Measurements from ENCODE around the gene CTTN. TPM values are rescaled to one million over a fixed set of nuclear protein-coding genes. Genes with fewer than 3 reads are reported as not detected.
"Not testable (repeated sequence)": the region's sequence is repeated elsewhere in the genome, so short reads cannot be mapped to it uniquely, and the experiment has no call there.

Gene CTTN
- total RNA-seq, 1 experiment from 2014 or later: 136 TPM

DNA sequence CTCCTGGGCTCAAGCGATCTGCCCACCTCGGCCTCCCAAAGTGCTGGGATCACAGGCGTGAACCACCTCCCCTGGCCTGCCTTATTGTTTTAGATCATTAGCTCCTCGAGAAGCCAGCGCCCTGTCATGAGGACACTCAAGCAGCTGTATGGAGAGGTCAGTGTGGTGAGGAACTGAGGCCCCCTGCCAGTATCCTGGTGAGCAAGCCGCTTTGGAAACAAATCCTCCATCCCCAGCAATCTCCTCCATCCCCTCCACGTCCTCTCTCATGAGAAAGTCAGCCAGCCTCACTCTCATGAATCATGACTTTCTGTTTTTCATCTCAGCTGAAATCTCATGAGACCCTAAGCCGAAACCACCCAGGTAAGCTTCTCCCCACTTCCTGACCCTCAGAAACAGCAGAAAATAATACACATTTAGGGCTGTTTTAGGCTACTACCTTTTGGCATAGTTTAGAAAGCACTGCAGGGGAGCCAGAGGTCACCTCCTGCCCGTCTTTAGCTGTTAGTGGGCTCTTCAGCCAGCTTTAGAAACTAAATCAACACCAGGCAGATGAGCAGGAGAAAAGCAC, 56.0 kb downstream of the CTTN start:
- no peak for DNase-seq (ENCODE audit: low read depth)

DNA sequence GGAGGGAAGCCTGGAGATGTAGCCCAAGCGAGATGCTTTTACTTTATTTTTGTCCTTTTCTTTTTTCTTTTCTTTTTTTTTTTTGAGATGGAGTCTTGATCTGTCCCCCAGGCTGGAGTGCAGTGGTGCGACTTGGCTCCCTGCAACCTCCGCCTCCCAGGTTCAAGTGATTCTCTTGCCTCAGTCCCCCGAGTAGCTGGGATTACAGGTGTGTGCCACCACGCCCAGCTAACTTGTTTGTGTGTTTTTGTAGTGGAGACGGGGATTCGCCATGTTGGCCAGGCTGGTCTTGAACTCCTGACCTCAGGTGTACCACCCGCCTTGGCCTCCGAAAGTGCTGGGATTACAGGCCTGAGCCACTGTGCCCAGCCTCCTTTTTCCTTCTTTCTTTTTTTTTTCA, 56.5 kb downstream of the CTTN start:
- not testable (repeated sequence) for DNase-seq (ENCODE audit: low read depth)

DNA sequence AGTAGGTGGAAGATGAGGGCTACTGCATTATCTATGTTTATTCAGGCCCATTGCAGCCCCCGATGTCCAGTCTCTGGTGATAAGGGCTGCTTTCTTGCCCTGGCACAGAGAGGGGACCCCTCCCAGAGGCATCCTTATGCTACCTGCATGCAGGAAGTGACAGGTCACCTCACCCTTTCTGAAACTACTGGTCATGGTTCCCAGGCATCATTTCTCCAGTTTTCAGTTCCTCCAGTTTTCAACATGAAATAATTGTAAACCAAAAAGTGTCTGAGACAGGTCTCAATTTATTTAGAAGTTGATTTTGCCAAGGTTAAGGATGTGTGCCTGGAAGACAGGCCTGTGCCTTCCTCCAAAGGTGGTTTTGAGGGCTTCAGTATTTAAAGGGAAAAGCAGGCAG, 57.0 kb downstream of the CTTN start:
- no peak for DNase-seq (ENCODE audit: low read depth)

DNA sequence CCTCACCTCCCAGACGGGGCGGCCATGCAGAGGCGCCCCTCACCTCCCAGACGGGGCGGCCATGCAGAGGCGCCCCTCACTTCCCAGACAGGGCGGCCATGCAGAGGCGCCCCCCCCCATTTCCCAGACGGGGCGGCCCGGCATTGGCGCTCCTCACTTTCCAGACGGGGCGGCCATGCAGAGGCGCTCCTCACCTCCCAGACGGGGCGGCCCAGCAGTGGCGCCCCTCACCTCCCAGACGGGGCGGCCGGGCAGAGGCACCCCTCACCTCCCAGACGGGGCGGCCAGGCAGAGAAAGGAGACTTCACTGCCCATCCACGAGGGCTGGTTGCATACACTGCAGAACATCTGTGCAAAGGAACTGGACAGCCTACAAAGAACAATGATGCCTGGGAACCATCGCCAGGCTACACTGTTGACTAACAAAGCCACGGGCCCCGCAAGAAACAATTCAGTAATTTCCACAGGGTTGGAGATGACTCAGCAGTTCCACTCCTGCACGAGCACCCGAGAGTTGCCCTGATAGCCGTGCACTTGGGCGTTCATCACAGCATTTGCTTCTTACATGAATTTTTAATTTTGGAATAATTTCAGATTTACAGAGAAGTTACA, 58.7 kb downstream of the CTTN start:
- DNase-seq (ENCODE audit: low read depth): no peak

DNA sequence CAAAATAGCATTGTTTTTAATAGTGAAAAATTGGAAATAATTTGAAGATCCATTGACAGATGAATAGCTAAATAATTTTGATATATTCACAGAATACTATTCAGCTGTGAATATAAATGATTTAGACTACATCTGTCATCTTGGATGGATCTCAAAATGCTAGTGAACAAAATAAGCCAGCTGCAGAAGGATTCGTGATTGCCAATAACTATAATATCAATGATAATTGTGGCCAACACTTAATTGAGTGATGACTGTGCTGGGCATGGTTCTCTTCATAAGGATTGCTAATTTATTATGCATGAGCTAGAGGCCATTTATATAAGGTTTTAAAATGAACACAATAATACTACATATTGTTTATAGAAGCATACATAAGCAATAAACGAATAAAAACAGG, 60.4 kb downstream of the CTTN start:
- no peak for DNase-seq (ENCODE audit: low read depth)

DNA sequence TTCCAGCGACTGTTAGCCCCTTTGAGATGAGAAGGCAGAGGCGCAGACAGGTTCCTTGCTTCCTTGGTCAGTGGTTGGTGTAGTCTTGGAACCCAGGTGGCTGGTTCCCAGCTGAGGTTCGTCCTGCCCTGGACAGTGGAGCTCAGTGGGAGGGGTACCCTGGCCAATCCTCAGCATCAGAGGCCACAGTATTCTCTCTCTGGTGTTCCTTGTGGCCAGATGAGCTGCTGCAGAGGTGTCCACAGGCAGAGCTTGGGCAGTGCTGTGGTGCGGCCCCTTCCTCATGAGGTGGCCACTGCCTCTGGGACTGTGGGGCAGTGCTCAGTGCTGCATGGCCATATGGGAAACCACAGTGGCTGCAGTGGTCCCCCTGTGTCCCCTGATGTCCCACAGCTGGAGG, 61.8 kb downstream of the CTTN start:
- DNase-seq (ENCODE audit: low read depth): no peak

DNA sequence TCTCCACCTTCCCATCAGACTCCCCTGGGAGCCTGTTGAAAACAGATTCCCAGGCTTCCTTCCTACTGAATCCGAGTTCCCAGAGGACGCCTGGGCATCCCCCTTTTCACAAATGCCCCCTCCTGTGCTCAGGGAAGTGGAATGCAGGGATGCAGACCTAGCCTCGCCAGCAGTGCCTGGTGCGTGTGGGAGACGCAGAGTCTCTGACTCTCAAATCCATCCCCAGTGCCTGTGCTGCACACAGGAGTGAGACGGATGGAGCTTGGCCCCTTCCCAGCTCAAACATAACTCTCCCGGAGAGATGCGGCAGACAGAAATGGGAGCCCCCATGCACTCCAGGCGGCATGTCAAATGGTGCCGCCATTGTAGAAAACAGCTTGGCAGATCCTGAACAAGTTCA, 62.6 kb downstream of the CTTN start:
- DNase-seq (ENCODE audit: low read depth): no peak

DNA sequence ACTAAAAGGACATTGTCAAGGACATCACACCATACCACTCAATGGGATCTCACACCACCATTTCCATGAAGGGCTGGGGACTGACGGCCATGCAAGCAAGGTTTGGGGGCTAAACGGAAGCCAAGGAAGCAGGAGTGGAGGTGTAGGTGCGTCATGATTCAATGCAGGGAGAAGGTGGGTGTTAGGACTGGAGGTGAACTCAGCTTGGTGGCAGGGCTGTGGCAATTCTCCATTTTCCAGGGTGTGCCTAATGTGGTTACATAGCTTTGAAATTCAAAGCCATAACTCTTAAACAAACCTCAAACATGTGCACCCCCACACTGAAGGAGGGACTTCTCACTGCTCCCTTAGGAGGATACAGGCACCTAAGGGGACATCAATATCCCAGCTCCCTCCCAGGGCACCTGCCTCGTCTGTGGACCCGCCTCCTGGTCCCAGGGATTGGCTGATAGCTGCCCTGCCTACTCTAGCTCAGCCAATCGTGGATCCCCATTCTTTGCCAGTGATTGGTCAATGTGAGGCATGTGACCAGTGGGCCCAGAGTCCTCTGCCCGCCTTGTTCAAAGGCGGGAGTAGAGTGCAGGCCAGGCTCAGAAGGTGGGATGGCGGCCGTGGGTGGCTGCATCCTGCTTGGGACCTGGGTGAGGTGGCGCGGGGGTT, 64.6 kb downstream of the CTTN start:
- DNase-seq (ENCODE audit: low read depth): no peak

DNA sequence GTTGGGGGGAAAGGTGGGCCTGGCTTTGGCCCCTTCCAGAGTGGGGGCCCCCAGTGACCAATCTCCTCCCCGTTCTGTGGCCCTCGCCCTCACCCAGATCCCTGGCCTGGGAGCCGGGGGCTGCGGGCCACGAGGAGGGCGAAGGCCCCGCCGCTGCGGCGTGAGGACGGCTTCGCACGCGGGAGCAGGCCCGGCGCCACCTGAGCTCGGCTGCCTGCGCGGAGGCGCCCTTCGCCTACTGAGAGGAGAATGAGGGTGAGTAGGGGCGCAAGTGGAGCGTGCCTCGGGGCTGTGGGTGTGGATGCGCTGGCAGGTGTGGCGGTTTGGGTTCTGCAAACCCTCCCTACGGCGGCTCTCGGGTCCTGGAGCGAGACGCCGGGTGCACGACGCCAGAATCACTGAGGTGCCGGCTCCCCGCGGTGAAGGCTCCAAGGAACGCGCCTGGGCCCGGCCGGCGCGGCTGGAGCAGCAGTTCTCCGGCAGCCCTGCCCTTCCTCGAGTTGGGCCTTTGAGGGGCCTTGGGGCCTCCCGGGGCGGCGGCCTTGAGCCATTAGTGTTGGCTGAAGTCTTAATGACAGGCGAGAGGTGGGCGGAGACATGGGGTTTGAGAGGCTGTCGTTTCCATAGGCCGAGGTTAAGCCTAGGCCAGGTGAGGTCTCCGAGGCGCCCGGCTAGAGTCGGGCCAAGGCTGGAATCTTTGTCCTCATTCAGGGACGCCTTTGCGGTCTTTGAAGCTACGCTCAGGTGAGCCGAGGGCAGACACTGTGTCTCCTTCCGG, 65.3 kb downstream of the CTTN start:
- no peak for DNase-seq (ENCODE audit: low read depth)

DNA sequence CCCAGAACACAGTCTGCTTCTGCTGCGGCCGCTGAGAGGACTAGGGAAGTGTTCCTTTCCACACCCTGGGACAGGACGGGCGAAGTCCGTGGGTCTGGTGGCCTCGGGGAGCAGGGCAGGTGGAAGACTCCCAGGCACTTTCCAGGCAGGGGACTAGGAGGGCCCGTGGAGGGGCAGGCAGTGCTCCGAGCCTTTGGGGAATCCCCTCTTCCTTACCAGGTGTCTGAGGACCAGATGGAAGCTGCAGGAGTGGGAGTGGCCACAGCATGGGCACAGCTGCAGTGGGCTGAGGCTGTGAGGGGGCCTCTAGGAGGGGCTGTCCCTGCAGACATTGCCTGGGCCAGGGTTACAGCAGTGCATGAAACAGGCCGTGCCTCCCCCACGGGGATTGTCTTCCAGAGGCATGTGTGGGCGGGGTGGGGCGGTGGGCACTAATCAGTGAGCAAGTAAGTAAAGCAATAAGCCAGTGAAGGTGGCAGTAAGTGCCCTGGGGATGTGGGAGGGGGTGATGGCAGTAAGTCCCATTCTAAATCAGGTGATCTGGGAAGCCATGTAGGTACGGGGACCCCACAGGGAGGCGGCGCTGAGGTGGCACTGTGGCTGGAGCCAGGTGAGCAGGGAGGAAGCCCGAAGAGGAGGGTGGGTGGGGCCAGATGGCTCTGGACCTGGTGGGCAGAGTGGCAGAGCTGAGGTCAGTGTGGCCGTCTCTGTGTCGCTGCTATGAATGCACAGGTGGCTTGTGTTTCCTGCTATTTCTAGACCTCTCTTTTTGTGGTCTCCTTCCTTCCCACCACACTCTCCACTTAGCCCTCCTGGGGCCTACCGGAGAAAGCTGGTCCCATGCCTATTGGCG, 66.4 kb downstream of the CTTN start:
- DNase-seq (ENCODE audit: low read depth): no peak

DNA sequence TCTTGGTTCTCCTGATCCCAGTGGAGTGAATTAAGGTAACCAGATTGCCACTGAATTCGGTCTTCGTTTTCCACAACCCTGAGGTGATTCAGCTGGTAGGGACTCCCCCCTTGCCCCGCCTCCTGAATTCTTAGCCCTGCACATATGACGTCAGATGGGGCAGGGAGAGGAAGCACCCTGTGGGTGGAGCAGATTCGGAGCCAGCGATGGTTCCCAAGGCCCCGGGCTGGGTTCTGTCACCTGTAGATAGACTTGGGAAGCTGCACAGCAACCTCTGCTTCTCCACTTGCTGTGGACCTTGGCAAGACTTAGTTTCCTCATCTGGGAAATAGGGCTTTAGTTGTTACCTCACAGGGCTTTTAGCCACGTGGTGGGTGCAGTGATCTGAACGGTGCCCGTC, 67.8 kb downstream of the CTTN start:
- peak; percentile 58 for DNase-seq (ENCODE audit: low read depth)

DNA sequence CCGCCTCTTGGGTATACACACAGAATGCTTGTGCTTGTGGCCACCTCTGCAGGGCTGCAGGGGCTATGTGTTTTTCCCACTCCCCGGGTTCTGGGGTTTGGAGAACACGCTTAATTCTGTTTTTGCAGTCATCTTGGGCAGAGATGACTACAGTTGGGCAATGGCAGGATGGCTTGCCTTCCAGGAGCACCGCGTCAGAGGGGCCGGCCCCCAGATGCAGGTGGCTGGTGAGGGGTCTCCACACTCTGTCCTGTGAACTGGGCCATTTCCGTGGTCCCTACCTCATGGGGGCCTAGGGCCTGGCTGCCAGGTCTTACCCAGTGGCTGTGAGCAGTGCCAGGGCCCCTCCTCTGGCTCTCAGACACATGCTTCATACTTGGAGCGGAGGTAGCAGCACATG, 68.3 kb downstream of the CTTN start:
- DNase-seq (ENCODE audit: low read depth): no peak

DNA sequence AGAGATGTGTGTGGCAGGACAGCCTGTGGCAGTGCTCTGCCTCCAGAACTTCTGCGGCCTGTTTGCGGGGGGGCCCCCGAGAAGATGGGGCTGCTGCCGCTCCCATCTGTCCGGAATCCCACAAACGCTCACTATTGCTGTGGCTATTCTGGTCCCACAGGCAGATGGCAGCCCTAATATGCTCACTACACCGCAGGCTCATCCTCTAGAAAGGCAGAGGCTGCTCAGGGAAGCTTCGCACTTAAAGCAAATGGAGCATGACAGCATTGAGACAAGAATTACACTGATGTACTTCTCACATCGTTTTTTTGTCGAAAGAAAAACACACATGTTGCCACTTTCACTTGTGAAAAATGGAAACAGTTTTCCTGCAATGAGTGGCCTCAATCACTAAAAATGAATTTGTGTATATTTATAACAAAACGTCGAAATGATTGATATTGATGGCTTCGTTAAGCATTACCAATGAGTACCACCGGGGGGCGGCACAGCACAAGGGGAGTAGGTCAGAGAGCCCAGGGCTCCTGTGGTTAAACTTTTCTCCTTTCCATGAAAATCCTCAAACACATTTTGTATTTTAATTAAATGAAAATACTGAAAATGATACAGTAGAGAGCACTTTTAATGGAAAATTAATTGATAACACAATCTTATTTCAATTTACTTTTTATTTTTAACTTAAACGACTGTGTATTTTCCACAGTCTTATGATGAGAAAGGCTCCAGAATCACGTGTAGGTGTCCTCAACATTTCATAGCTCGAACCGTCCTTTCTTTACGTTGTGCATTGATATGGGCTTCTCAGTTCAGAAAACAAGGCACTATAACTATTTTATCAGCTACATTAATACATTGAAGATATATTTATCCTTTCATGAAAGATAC, 69.1 kb downstream of the CTTN start:
- DNase-seq (ENCODE audit: low read depth): peak; percentile 55

DNA sequence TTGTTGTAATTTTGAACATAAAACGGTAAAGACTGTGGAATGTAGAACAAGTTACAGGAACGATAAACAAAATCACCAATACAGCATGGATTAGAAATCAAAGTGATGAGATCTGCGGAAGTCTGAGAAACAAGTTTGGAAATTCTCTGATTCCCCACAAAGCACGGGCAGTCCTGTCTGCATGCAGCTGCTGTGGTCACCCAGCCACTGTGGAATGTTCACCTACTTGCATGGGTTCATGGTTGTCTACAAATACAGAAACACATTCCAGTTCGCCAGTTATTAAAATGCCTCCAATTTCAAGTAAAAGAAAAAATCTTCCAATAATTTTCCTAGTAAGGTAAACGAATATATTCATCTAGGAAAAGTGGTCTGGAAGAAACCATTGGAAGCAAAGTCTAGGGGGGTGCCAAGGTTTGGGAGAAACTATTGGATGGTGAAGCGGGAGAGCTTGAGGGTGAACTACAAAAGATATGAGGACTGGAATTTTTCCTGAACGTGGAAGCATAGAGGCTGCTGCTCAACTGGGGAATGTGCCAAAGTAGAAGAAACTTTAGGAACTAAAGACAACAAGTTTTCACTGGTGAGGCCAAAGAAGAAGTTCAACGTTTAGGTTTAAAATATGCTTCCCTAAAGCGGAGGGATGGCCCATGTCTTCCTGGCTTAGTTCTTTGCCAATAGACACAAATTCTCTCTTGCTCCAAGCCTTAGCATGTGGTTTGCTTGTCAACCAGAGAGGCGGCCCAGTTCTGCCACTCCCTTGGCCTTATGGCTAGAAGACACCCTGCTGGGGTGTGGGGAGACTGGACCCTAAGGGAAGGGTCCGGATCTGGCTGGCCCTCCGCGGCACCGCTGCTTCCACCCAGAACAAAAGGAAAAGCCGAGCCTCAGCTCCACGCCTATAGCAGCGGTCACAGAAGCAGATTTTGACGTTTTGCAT, 70.2 kb downstream of the CTTN start:
- no peak for DNase-seq (ENCODE audit: low read depth)

DNA sequence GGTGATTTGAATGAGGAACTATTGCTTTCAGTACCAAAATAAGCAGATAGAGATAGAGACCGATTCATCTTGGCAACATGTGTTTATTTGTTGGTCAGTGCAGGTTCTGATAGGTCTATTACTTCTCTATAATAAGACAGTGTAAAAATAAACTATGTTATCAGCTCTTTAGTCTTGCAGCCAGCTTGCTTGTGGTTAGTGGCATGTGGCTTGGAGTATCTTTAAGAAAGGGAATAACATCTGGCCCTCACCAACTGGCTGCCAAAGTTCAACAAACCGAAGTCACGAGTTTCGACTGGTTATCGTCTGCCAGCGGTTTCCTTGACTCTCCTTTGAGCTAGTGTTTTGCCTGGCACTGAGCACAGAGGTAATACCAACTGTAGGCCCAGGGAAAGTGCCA, 71.8 kb downstream of the CTTN start:
- DNase-seq (ENCODE audit: low read depth): peak; percentile 68

DNA sequence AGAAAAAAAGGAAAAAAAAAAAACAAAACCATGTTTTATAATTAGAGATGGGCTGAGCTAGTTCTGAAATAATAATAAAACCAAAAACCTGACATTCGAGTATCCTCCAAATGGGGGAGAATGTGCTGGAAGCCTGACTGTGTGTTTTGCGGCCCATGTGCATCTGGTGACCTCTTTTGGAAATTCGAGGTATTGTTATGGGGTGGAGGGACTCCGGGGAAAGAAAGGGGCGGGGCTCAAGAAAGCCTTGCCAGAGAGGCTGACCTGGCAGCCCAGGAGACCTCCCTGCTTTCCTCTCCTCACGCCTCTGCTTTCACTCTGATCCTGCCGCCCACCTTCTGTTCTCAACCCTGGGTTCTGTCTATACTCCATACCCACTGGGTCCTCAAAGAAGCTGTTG, 72.9 kb downstream of the CTTN start:
- peak; percentile 50 for DNase-seq (ENCODE audit: low read depth)

DNA sequence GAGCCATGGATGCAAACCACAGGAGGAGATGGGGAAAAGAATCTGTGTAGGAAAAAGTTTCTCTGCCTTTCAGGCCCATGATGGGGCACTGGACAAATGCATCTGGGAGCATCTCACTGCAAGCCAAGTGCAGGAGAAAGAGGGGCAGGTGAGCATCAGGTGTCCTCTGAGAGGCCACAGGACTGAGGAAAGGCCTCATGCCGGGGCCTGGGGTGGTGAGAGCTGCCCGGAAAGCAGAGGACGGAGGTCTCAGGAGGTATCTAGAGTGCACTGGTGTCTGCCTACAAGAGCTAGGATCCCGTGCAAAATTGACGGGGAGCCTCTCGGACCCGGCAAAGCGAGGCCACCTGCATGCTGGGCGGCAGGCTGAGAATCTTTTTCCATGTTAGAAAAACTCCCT, 73.9 kb downstream of the CTTN start:
- DNase-seq (ENCODE audit: low read depth): no peak

DNA sequence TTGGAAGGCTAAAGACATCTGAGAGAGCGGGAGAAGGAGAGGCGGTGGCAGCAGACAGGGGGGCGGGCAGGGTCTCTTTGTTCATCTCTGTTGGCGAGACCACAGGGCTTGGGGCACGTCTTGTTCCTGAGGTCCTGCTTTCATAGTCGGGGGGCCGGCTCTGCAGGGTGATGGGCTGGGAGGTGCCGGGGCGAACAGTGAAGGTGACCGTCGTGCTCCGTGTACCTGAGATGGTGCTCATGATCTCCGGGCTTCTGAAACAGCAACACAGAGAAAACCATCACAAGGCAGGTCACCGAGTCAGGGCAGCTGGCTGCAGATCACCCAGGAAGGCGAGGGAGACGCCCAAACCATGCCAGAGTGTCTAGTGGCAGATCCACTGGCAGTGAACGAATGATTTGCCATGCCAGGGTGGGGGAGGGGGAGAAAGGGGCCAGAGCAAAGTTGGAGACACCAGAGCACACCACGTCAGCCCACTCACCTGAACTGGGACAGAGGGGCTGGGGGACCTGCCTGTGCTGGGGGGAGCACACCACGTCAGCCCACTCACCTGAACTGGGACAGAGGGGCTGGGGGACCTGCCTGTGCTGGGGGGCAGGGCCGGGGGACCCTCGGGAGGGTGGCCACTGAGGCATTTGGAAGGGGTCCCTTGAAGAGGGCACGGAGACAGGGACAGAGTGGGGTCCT, 75.0 kb downstream of the CTTN start:
- DNase-seq (ENCODE audit: low read depth): no peak

Measured in Daoy (cell line).